C4-2B (cell line): ENCODE results near the gene CTSH.

Experiments
- ZFX ChIP-seq: fragments of 450-650 bp; IDR thresholded peaks from 2 replicates; pipeline ENCODE4 v1.6.1; 2017
- TF ChIP-seq, protein P1 (sequence below): fragments of 450-650 bp; conservative IDR thresholded peaks from 2 replicates; pipeline ENCODE4 v1.5.1; 2017; ENCODE audit warnings: mild to moderate bottlenecking

DNA sequence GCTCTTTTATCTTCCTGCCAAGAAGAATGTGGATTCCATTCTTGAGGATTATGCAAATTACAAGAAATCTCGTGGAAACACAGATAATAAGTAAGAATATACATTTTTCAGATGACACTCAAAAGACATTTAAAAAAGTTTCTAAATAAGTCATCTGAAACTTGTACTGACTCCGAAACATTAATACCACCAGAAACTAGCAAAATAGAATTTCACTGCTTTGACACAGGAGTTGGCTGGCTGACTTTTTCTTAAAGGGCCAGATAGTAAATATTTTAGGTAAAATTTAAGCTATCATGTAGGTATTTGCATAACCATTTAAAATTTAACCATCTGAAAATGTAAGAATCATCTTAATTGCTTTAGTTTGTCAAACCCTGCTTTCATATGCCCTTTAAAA lies 51.3 kb downstream of the CTSH start:
- TF ChIP-seq, protein P1, sequence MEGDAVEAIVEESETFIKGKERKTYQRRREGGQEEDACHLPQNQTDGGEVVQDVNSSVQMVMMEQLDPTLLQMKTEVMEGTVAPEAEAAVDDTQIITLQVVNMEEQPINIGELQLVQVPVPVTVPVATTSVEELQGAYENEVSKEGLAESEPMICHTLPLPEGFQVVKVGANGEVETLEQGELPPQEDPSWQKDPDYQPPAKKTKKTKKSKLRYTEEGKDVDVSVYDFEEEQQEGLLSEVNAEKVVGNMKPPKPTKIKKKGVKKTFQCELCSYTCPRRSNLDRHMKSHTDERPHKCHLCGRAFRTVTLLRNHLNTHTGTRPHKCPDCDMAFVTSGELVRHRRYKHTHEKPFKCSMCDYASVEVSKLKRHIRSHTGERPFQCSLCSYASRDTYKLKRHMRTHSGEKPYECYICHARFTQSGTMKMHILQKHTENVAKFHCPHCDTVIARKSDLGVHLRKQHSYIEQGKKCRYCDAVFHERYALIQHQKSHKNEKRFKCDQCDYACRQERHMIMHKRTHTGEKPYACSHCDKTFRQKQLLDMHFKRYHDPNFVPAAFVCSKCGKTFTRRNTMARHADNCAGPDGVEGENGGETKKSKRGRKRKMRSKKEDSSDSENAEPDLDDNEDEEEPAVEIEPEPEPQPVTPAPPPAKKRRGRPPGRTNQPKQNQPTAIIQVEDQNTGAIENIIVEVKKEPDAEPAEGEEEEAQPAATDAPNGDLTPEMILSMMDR = no peak
- TF ChIP-seq ZFX = no peak
